HCT116 (cell line): ENCODE data around the gene TET3. TPM values are rescaled to one million over a fixed set of nuclear protein-coding genes. Genes with fewer than 3 reads are reported as not detected.

Experiments
- ATAC-seq: fragments of 200-7000 bp; cut with Tn5 transposase; 2 replicates; pipeline ENCODE4 v1.9.1; 2020; ENCODE audit warnings: mild to moderate bottlenecking, moderate library complexity
- BruUV-seq: library from RNA; stranded (reverse); fragments of 400-500 nt; replicated peaks from 2 replicates; lab custom pipeline; 2021; lab: Mats Ljungman, UMichigan
- CTCF ChIA-PET: fragments of 300-600 bp; sonication (Branson Sonifier 250); formaldehyde crosslinking; loops from one replicate; lab custom pipeline; 2021; ENCODE audit warnings: antibody characterized with exemption; lab: Charles Lee
- POLR2A ChIA-PET: fragments of 300-600, 350-600 bp; sonication (Branson Sonifier 250); formaldehyde crosslinking; loops from one replicate; lab custom pipeline; 2021; ENCODE audit warnings: antibody characterized with exemption; lab: Charles Lee
- RAD21 ChIA-PET, 2 experiments: fragments of 300-600 bp; sonication (Branson Sonifier 250); formaldehyde crosslinking; loops; one replicate each; lab custom pipeline; 2023; ENCODE audit warnings: low total read pairs in 2 of 2; ENCODE audit not compliant: uncharacterized antibody in 2 of 2, unreplicated experiment in 2 of 2, low non-redundant PET in 1 of 2; lab: Charles Lee
- DNase-seq: peaks from one replicate; pipeline ENCODE4 v3.0.0-alpha.2; 2010; ENCODE audit warnings: low read depth, low spot score
- H2AFZ ChIP-seq: fragments of 200-600 bp; shearing (Covaris generic), sonication (generic); 2 replicates; pipeline ENCODE4 v1.6.1; 2017; ENCODE audit warnings: low read depth, mixed run types, mixed read lengths, antibody characterized with exemption, low read length; ENCODE audit not compliant: poor library complexity, severe bottlenecking
- H3K27ac ChIP-seq: 2 replicates; pipeline ENCODE4 v1.5.1; 2012; ENCODE audit warnings: low read depth, low read length
- H3K27me3 ChIP-seq: fragments of 200-600 bp; sonication (generic); 2 replicates; pipeline ENCODE4 v1.6.1; 2016; ENCODE audit warnings: mixed run types, low read length, mixed read lengths; ENCODE audit not compliant: insufficient read depth
- H3K36me3 ChIP-seq, 2 experiments: fragments of 200-500 bp in 1 of 2; fragments of 200-600 bp in 1 of 2; sonication (Bioruptor generic) in 1 of 2; sonication (generic) in 1 of 2; 2 replicates each; pipeline versions ENCODE4 v1.5.1 to v1.6.1; 2014 to 2016; ENCODE audit warnings: low read length in 2 of 2, inconsistent platforms in 1 of 2, mixed read lengths in 1 of 2, mixed run types in 1 of 2; ENCODE audit not compliant: insufficient read depth in 2 of 2, control insufficient read depth in 1 of 2
- H3K4me1 ChIP-seq, 2 experiments: fragments of 200-600 bp in 1 of 2; sonication (generic) in 1 of 2; 2 replicates each; pipeline versions ENCODE4 v1.5.1 to v1.6.1; 2012 to 2017; ENCODE audit warnings: low read length in 2 of 2, inconsistent platforms in 1 of 2, mild to moderate bottlenecking in 1 of 2, mixed read lengths in 1 of 2, mixed run types in 1 of 2, moderate library complexity in 1 of 2; ENCODE audit not compliant: insufficient read depth in 2 of 2, control insufficient read depth in 1 of 2
- H3K4me2 ChIP-seq: fragments of 200-600 bp; sonication (generic); 2 replicates; pipeline ENCODE4 v1.6.1; 2017; ENCODE audit warnings: mixed run types, low read length, mixed read lengths
- H3K4me3 ChIP-seq, 2 experiments: fragments of 200-600 bp in 1 of 2; sonication (generic) in 1 of 2; replicated peaks in 1 of 2; 2 replicates each; pipeline ENCODE4 v1.5.1; 2011 to 2016; ENCODE audit warnings: low read length in 2 of 2, control low read depth in 1 of 2, low read depth in 1 of 2, mild to moderate bottlenecking in 1 of 2, mixed read lengths in 1 of 2, mixed run types in 1 of 2
- H3K79me2 ChIP-seq: fragments of 200-600 bp; sonication (generic); 2 replicates; pipeline ENCODE4 v1.6.1; 2017; ENCODE audit warnings: mild to moderate bottlenecking, mixed run types, low read length, moderate library complexity, mixed read lengths; ENCODE audit not compliant: insufficient read depth
- H3K9ac ChIP-seq: fragments of 200-600 bp; sonication (generic); 2 replicates; pipeline ENCODE4 v1.6.1; 2016; ENCODE audit warnings: low read length, mixed read lengths
- H3K9me2 ChIP-seq: fragments of 200-600 bp; sonication (generic), shearing (Covaris generic); 2 replicates; pipeline ENCODE4 v1.6.1; 2017; ENCODE audit warnings: mixed run types, mild to moderate bottlenecking, moderate library complexity; ENCODE audit not compliant: insufficient read depth
- H3K9me3 ChIP-seq, 2 experiments: fragments of 200-500 bp in 1 of 2; fragments of 200-600 bp in 1 of 2; sonication (Bioruptor generic) in 1 of 2; sonication (generic) in 1 of 2; 2 replicates each; pipeline ENCODE4 v1.6.1; 2014 to 2017; ENCODE audit warnings: low read length in 2 of 2, mixed read lengths in 2 of 2, inconsistent platforms in 1 of 2, low read depth in 1 of 2, mild to moderate bottlenecking in 1 of 2, mixed run types in 1 of 2, moderate library complexity in 1 of 2; ENCODE audit not compliant: control insufficient read depth in 1 of 2, insufficient read depth in 1 of 2
- H4K20me1 ChIP-seq: fragments of 200-600 bp; sonication (generic), shearing (Covaris generic); 2 replicates; pipeline ENCODE4 v1.6.1; 2017; ENCODE audit warnings: mixed run types, mild to moderate bottlenecking, moderate library complexity; ENCODE audit not compliant: insufficient read depth
- CBX3 ChIP-seq: IDR thresholded peaks from 2 replicates; pipeline ENCODE4 v1.6.1; 2012; ENCODE audit warnings: low read depth
- ELF1 ChIP-seq: IDR thresholded peaks from 2 replicates; pipeline ENCODE4 v1.6.1; 2012; ENCODE audit warnings: low read depth, borderline replicate concordance
- EZH2 ChIP-seq: fragments of 200-600 bp; sonication (generic); IDR thresholded peaks from 2 replicates; pipeline ENCODE4 v1.6.1; 2017; ENCODE audit warnings: antibody characterized with exemption, mixed run types
- EZH2phosphoT487 ChIP-seq: fragments of 200-600 bp; IDR thresholded peaks from 2 replicates; pipeline ENCODE4 v1.6.1; 2018; ENCODE audit warnings: antibody characterized with exemption, borderline replicate concordance
- FOSL1 ChIP-seq: IDR thresholded peaks from 2 replicates; pipeline ENCODE4 v1.6.1; 2012; ENCODE audit warnings: low read depth
- RAD21 ChIP-seq: IDR thresholded peaks from 2 replicates; pipeline ENCODE4 v1.6.1; 2012; ENCODE audit warnings: low read depth, mild to moderate bottlenecking
- SIN3A ChIP-seq: IDR thresholded peaks from 2 replicates; pipeline ENCODE4 v1.6.1; 2012; ENCODE audit warnings: low read depth
- SRF ChIP-seq: IDR thresholded peaks from 2 replicates; pipeline ENCODE4 v1.6.1; 2012; ENCODE audit warnings: low read depth
- TCF7L2 ChIP-seq: IDR thresholded peaks from 2 replicates; pipeline ENCODE4 v1.7.0; 2011; ENCODE audit warnings: borderline replicate concordance, inconsistent platforms; ENCODE audit not compliant: insufficient read depth, insufficient read length; ENCODE audit errors: extremely low read depth
- YY1 ChIP-seq: IDR thresholded peaks from 2 replicates; pipeline ENCODE4 v1.6.1; 2011; ENCODE audit warnings: low read length, low read depth, moderate library complexity, mild to moderate bottlenecking; ENCODE audit not compliant: insufficient replicate concordance; ENCODE audit errors: extremely low read depth
- intact Hi-C: fragments of 100-400 bp; cut with micrococcal nuclease; formaldehyde crosslinking; loops from 2 replicates; pipeline ENCODE4 v1.10.0; 2022
- total RNA-seq: library from RNA; stranded (reverse); gene quantifications from one replicate; pipeline ENCODE4 v1.2.1, GENCODE V29; 2021; ENCODE audit not compliant: unreplicated experiment
- TF ChIP-seq, protein P1 (sequence below): IDR thresholded peaks from 2 replicates; pipeline ENCODE4 v1.6.1; 2012

Gene TET3
- total RNA-seq, 1 experiment from 2014 or later: 15.4 TPM

DNA sequence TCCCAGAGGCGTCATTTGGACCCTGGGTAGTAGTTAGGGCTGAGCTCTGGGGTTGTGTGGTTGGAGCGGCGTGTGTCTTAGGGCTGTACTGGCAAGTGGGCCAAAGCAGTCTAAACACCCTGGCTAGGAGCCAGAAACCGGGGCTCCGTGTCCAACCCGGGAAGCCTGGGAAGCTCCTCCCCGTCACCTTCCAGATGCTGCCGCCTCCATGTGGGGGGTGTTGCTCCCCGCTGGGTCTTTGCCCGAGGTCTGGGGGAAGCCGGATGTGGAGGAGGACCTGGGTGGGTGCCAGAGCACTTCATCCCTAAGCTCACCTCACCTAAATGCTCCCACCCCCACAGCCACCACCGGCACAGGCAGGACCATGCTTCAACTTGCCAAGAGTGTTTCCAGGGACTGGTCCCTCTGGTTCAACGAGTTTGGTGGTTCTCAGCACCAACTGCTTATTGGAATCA, 25.4 kb downstream of the TET3 start:
- intact Hi-C loops: no loop called here
- no peak overlapping the region for H3K4me3 ChIP-seq
- no peak overlapping the region for H3K27ac ChIP-seq
- 0 out of 2 replicates have a peak, but pooled peaks cover 11% of the 10 kb centered on the region for H4K20me1 ChIP-seq
- no peaks in the 10 kb centered on the region for H3K9me2 ChIP-seq
- H3K27me3 ChIP-seq: no peaks in the 10 kb centered on the region
- CTCF ChIA-PET: no interaction called here
- no peak for TF ChIP-seq EZH2
- no peak for TF ChIP-seq SRF
- no peak for TF ChIP-seq YY1
- TF ChIP-seq TCF7L2: no peak
- TF ChIP-seq SIN3A: no peak
- no peak for TF ChIP-seq EZH2phosphoT487
- no peak for TF ChIP-seq FOSL1
- TF ChIP-seq ELF1: no peak
- peaks cover 66% of the 10 kb centered on the region for H3K79me2 ChIP-seq
- no peak overlapping the region for H2AFZ ChIP-seq
- no peak overlapping the region for H3K9ac ChIP-seq
- no peaks in the 10 kb centered on the region for H3K36me3 ChIP-seq
- ATAC-seq (no peak), DNase-seq (no peak)
- POLR2A ChIA-PET: no interaction called here
- no TSS peak for BruUV-seq
- peaks cover 6 to 15% of the 10 kb centered on the region in 2 experiments; a peak in 3 of 4 replicates for H3K4me1 ChIP-seq
- no peak overlapping the region for H3K4me2 ChIP-seq
- RAD21 ChIA-PET: no interaction called here
- no peaks in the 10 kb centered on the region for H3K9me3 ChIP-seq

DNA sequence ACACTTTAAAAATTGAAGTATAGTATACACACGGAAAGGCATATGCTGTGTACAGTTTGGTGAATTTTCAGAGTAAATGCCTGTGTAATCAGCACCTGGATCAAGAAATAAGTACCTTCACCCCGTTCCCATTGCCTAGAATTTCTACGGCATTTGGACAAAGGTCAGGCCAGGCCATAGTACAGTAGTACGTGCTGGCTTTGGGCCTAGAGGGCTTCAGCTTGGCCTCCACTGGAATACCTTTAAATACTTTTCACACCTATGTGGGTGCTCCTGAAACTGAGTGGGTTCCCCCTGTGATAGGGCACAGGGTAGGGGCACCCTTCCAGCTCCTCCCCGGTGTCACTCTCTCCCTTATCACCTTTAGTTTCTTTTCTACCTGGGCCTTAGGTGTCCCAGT, 26.5 kb downstream of the TET3 start:
- Histone ChIP-seq H3K9me3 (no peaks in the 10 kb centered on the region), H3K9me2 (no peaks in the 10 kb centered on the region), H4K20me1 (0 out of 2 replicates have a peak, but pooled peaks cover 11% of the 10 kb centered on the region), H3K27ac (no peak overlapping the region), H3K79me2 (peaks cover 68% of the 10 kb centered on the region), H3K4me2 (no peak overlapping the region), H3K27me3 (no peaks in the 10 kb centered on the region), H3K36me3 (no peaks in the 10 kb centered on the region), H3K9ac (no peak overlapping the region), H3K4me3 (no peak overlapping the region), H2AFZ (no peak overlapping the region), H3K4me1 (peaks cover 6 to 15% of the 10 kb centered on the region in 2 experiments; a peak in 3 of 4 replicates)
- DNase-seq: no peak
- ATAC-seq: no peak
- ChIA-PET CTCF (no interaction called here), POLR2A (no interaction called here), RAD21 (no interaction called here)
- intact Hi-C loops: no loop called here
- no TSS peak for BruUV-seq
- TF ChIP-seq RAD21: no peak
- TF ChIP-seq, protein P1, sequence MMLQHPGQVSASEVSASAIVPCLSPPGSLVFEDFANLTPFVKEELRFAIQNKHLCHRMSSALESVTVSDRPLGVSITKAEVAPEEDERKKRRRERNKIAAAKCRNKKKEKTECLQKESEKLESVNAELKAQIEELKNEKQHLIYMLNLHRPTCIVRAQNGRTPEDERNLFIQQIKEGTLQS: no peak
- no peak for TF ChIP-seq CBX3
- no peak for TF ChIP-seq EZH2
- no peak for TF ChIP-seq TCF7L2
- TF ChIP-seq SIN3A: no peak
